Measurements from ENCODE around the gene ITK.

Gene ITK

GRCh38 chr5:157180374-157181264, at the start of gene ITK:
ITK (plus strand) TSS chr5:157180840; CDS start chr5:157180978, 138 bp downstream.
- peak; percentile 42 for DNase-seq (ENCODE audit: low read depth)

GRCh38 chr5:157130925-157131324, 49.7 kb upstream of the ITK start:
- DNase-seq (ENCODE audit: low read depth) = no peak

GRCh38 chr5:157132281-157132612, 48.4 kb upstream of the ITK start:
- no peak for DNase-seq (ENCODE audit: low read depth)

- no peak for DNase-seq (ENCODE audit: low read depth)
Observed at GRCh38 chr5:157137691-157138090, 42.9 kb upstream of the ITK start.

GRCh38 chr5:157142317-157143126, 38.1 kb upstream of the ITK start, which contains the start of gene MED7:
MED7 (minus strand) TSS chr5:157142865; CDS start chr5:157139431, 3,434 bp downstream.
- DNase-seq (ENCODE audit: low read depth) = peak; percentile 93

GRCh38 chr5:157143127-157143971, 37.3 kb upstream of the ITK start:
- DNase-seq (ENCODE audit: low read depth) = peak; percentile 24

- DNase-seq (ENCODE audit: low read depth) = peak; percentile 61
Observed at GRCh38 chr5:157148734-157149615, 31.7 kb upstream of the ITK start.

GRCh38 chr5:157150995-157151394, 29.6 kb upstream of the ITK start:
- DNase-seq (ENCODE audit: low read depth) = no peak

GRCh38 chr5:157155297-157155696, 25.3 kb upstream of the ITK start:
- DNase-seq (ENCODE audit: low read depth) = no peak

GRCh38 chr5:157157293-157157891, 23.2 kb upstream of the ITK start:
- no peak for DNase-seq (ENCODE audit: low read depth)

GRCh38 chr5:157159209-157159751, 21.4 kb upstream of the ITK start:
- DNase-seq (ENCODE audit: low read depth) = peak; percentile 61

GRCh38 chr5:157160001-157160400, 20.6 kb upstream of the ITK start:
- peak; percentile 60 for DNase-seq (ENCODE audit: low read depth)

- no peak for DNase-seq (ENCODE audit: low read depth)
Observed at GRCh38 chr5:157161996-157162395, 18.6 kb upstream of the ITK start.

GRCh38 chr5:157162919-157163510, 17.6 kb upstream of the ITK start:
- DNase-seq (ENCODE audit: low read depth) = no peak

GRCh38 chr5:157164521-157164920, 16.1 kb upstream of the ITK start:
- DNase-seq (ENCODE audit: low read depth) = no peak

- DNase-seq (ENCODE audit: low read depth) = no peak
Observed at GRCh38 chr5:157165261-157165660, 15.4 kb upstream of the ITK start.

GRCh38 chr5:157165668-157166067, 15.0 kb upstream of the ITK start:
- no peak for DNase-seq (ENCODE audit: low read depth)

- no peak for DNase-seq (ENCODE audit: low read depth)
Observed at GRCh38 chr5:157166214-157167213, 14.1 kb upstream of the ITK start, which contains the start of gene GARIN3. GARIN3 (minus strand) TSS chr5:157166264; CDS start chr5:157166168, 96 bp downstream.

Data from T-helper 22 cell (primary cell).